MCF 10A (cell line): Measurements from ENCODE around the gene GPR78. TPM values are rescaled to one million over a fixed set of nuclear protein-coding genes. Genes with fewer than 3 reads are reported as not detected.

Experiments
- BruUV-seq: library from RNA; stranded (reverse); fragments of 400-500 nt; replicated peaks from 2 replicates; lab custom pipeline; 2021; lab: Mats Ljungman, UMichigan
- CTCF ChIA-PET: fragments of 300-600 bp; sonication (Branson Sonifier 250); formaldehyde crosslinking; extraction: SDS; loops from one replicate; lab custom pipeline; 2021; ENCODE audit warnings: antibody characterized with exemption, inconsistent platforms; lab: Yijun Ruan, JAX
- POLR2A ChIA-PET: fragments of 300-600, 350-650 bp; sonication (Branson Sonifier 250); formaldehyde crosslinking; extraction: SDS; loops from one replicate; lab custom pipeline; 2020; ENCODE audit warnings: antibody characterized with exemption, inconsistent platforms; lab: Yijun Ruan, JAX
- DNase-seq: peaks from one replicate; pipeline ENCODE4 v3.0.0-alpha.2; 2018; ENCODE audit not compliant: unreplicated experiment
- H3K27ac Mint-ChIP-seq: one replicate; pipeline ENCODE4 v1.8.0; 2022; ENCODE audit warnings: mild to moderate bottlenecking, low read depth, mixed read lengths; ENCODE audit not compliant: unreplicated experiment
- H3K27me3 Mint-ChIP-seq: one replicate; pipeline ENCODE4 v1.8.0; 2022; ENCODE audit warnings: mixed read lengths; ENCODE audit not compliant: insufficient read depth, unreplicated experiment
- H3K36me3 Mint-ChIP-seq: one replicate; pipeline ENCODE4 v1.8.0; 2022; ENCODE audit warnings: mild to moderate bottlenecking, moderate library complexity, mixed read lengths; ENCODE audit not compliant: insufficient read depth, unreplicated experiment
- H3K4me1 Mint-ChIP-seq: one replicate; pipeline ENCODE4 v1.8.0; 2022; ENCODE audit warnings: mixed read lengths; ENCODE audit not compliant: insufficient read depth, unreplicated experiment
- H3K4me3 Mint-ChIP-seq: one replicate; pipeline ENCODE4 v1.8.0; 2022; ENCODE audit warnings: mild to moderate bottlenecking, moderate library complexity, mixed read lengths; ENCODE audit not compliant: unreplicated experiment
- H3K9me3 Mint-ChIP-seq: one replicate; pipeline ENCODE4 v1.8.0; 2022; ENCODE audit warnings: mixed read lengths; ENCODE audit not compliant: unreplicated experiment
- intact Hi-C: fragments of 100-400 bp; cut with micrococcal nuclease; formaldehyde crosslinking; loops from 2 replicates; pipeline ENCODE4 v1.14.1; 2022
- total RNA-seq: library from RNA; stranded (reverse); gene quantifications from 2 replicates; pipeline ENCODE4 v1.2.3, GENCODE V29; 2022
- TF ChIP-seq, protein P1 (sequence below): fragments of 200-600 bp; IDR thresholded peaks from one replicate; pipeline ENCODE4 v1.8.0; 2022; ENCODE audit warnings: antibody characterized with exemption, mild to moderate bottlenecking; ENCODE audit not compliant: unreplicated experiment

The GPR78 gene
- total RNA-seq, 1 experiment from 2014 or later = not detected

DNA sequence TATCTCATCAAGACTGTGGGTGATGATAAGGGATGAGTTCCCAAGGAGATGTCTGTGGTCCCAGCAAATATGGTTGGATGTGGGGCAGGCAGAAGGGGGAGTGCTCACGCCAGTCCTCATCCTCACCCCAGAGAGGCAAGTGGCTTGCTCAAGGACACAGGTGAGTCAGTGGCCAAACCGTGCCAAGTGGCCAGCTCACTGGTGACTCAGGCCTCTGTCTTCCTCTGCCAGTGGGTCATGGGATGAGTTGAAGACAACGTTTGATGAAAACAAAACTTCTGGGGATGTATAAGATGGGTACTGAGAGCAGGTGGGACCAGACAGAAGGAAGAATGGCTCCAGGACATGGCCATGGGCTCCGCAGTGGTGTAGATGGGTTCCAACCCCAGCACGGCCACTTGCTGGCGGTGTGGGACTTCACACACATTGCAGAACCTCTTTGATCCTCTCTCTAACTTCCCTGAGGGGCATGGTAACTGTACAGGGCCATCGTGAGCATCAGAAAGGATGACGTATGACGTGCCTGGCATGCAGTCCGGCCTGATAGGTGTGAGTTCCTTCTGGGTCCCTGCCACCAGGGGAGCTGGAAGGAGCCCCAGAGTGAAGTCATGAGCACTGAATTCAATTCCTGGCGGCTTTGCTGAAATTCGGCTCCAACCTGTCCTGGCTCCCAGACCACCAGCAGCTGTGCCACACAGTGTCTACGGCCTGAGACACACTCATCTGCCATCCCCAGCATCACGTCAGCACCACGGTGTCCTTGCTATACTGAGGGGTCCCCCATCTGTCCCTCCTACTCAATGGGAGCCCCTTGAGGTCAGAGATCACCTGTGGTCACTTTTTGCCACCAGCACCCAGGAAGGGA lies 41.3 kb upstream of the GPR78 start:
- no peak overlapping the region for H3K27ac Mint-ChIP-seq
- peaks cover 6% of the 10 kb centered on the region for H3K36me3 Mint-ChIP-seq
- no peak overlapping the region for H3K4me3 Mint-ChIP-seq
- TF ChIP-seq, protein P1, sequence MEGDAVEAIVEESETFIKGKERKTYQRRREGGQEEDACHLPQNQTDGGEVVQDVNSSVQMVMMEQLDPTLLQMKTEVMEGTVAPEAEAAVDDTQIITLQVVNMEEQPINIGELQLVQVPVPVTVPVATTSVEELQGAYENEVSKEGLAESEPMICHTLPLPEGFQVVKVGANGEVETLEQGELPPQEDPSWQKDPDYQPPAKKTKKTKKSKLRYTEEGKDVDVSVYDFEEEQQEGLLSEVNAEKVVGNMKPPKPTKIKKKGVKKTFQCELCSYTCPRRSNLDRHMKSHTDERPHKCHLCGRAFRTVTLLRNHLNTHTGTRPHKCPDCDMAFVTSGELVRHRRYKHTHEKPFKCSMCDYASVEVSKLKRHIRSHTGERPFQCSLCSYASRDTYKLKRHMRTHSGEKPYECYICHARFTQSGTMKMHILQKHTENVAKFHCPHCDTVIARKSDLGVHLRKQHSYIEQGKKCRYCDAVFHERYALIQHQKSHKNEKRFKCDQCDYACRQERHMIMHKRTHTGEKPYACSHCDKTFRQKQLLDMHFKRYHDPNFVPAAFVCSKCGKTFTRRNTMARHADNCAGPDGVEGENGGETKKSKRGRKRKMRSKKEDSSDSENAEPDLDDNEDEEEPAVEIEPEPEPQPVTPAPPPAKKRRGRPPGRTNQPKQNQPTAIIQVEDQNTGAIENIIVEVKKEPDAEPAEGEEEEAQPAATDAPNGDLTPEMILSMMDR = no peak
- intact Hi-C loops = loop anchor here (1.0 to 5.0 kb wide), 3 partner anchors 8 to 72 kb away; no protein-coding TSS in a partner anchor
- DNase-seq = peak; percentile 95
- H3K27me3 Mint-ChIP-seq = no peaks in the 10 kb centered on the region
- POLR2A ChIA-PET = interaction anchor here (0.5 kb wide), 1 partner anchor 21 kb away, joined by 3 read pairs; no protein-coding TSS in a partner anchor
- H3K4me1 Mint-ChIP-seq = peaks cover 31% of the 10 kb centered on the region
- CTCF ChIA-PET = no interaction called here
- no TSS peak for BruUV-seq
- no peaks in the 10 kb centered on the region for H3K9me3 Mint-ChIP-seq

DNA sequence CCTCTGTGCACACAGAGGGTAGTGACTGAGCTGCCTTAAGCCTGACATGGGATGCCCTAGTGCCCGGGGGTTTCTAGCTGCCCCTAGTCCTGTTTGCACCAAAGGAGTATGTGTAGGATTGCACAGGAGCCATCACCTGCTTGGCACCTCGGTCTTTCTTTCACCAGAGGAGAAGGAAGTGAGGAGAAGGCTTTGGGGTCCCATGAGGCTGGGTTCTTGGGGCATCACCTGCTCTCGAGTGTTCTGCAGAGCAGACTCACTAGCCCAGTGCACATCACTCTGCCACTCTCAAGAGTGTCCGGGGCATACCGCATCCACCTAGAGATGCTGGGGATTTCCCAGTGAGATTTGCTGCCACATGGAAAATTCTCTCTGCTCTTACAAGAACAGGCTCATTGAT lies 40.5 kb upstream of the GPR78 start:
- no peaks in the 10 kb centered on the region for H3K9me3 Mint-ChIP-seq
- no peaks in the 10 kb centered on the region for H3K27me3 Mint-ChIP-seq
- H3K4me1 Mint-ChIP-seq = peaks cover 24% of the 10 kb centered on the region
- TF ChIP-seq, protein P1 = no peak
- H3K27ac Mint-ChIP-seq = no peak overlapping the region
- no peak overlapping the region for H3K4me3 Mint-ChIP-seq
- ChIA-PET CTCF (no interaction called here), POLR2A (no interaction called here)
- peaks cover under 1% of the 10 kb centered on the region for H3K36me3 Mint-ChIP-seq
- intact Hi-C loops = loop anchor here (5.0 kb wide), 2 partner anchors 48 to 72 kb away; no protein-coding TSS in a partner anchor
- BruUV-seq = no TSS peak
- DNase-seq = no peak

DNA sequence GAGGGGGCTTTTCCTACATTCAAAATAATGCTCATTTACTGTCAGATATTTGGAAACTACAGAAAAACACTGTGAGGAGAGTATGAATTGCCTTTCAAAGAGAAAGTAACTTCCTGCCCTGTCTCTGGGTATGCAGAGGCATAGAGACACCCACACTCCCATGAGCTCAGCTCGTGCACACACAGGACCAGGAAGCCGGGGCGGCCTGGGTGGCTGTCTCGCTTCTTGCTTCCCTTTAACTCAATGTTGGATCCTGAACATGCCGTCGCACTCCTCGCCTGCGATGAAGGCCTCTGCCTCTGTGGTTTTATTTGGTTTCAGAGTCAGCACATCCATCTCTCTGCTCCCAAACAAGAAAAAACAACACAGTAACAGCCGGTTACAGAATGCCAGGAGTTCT lies 40.1 kb upstream of the GPR78 start:
- H3K27me3 Mint-ChIP-seq = no peaks in the 10 kb centered on the region
- no peaks in the 10 kb centered on the region for H3K36me3 Mint-ChIP-seq
- POLR2A ChIA-PET = no interaction called here
- TF ChIP-seq, protein P1 = no peak
- no TSS peak for BruUV-seq
- H3K27ac Mint-ChIP-seq = no peak overlapping the region
- peaks cover 20% of the 10 kb centered on the region for H3K4me1 Mint-ChIP-seq
- intact Hi-C loops = no loop called here
- CTCF ChIA-PET = no interaction called here
- H3K4me3 Mint-ChIP-seq = no peak overlapping the region
- DNase-seq = no peak
- H3K9me3 Mint-ChIP-seq = no peaks in the 10 kb centered on the region

DNA sequence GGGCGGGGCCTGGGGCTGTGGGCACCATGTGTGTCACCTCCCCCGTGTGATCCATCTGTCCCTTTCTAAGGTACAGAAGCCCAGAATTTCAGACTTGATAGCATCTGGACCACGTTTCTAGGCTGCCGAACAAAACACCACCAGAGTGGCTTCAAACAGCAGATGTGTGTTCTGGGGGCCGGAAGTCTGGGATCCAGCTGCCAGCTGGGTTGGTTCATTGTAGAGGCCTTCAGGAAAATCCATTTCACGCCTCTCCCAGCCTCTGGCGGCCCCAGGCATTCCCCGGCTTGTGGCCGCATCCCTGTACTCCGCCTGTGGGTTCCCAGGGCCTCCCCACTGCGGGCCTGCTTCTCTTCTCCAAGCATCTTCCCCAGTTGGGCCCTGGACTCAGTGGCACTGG lies 39.6 kb upstream of the GPR78 start:
- H3K4me1 Mint-ChIP-seq = peaks cover 20% of the 10 kb centered on the region
- intact Hi-C loops = no loop called here
- no peaks in the 10 kb centered on the region for H3K9me3 Mint-ChIP-seq
- no peaks in the 10 kb centered on the region for H3K36me3 Mint-ChIP-seq
- DNase-seq = no peak
- BruUV-seq = no TSS peak
- H3K4me3 Mint-ChIP-seq = no peak overlapping the region
- no peak overlapping the region for H3K27ac Mint-ChIP-seq
- ChIA-PET POLR2A (no interaction called here), CTCF (interaction anchor here (0.7 kb wide), 1 partner anchor 36 kb away, joined by 3 read pairs; no protein-coding TSS in a partner anchor)
- TF ChIP-seq, protein P1 = no peak
- H3K27me3 Mint-ChIP-seq = no peaks in the 10 kb centered on the region
